GM20431 (cell line): ENCODE results near the gene FBRS.
"Not testable (repeated sequence)": the region's sequence is repeated elsewhere in the genome, so short reads cannot be mapped to it uniquely, and the experiment has no call there.

Experiments
- in situ Hi-C: fragments of 300-500 bp; cut with MseI, MboI; formaldehyde crosslinking; loops from one replicate; pipeline ENCODE4 v1.15.0; 2020; ENCODE audit warnings: low sequenced_read_pairs; ENCODE audit not compliant: unreplicated experiment

Gene FBRS

GRCh38 chr16:30696646-30697045 is 38.4 kb downstream of the FBRS start:
- in situ Hi-C loops = not testable (repeated sequence)

- in situ Hi-C loops = no loop called here
Observed at GRCh38 chr16:30697264-30698138, 39.3 kb downstream of the FBRS start.

DNA sequence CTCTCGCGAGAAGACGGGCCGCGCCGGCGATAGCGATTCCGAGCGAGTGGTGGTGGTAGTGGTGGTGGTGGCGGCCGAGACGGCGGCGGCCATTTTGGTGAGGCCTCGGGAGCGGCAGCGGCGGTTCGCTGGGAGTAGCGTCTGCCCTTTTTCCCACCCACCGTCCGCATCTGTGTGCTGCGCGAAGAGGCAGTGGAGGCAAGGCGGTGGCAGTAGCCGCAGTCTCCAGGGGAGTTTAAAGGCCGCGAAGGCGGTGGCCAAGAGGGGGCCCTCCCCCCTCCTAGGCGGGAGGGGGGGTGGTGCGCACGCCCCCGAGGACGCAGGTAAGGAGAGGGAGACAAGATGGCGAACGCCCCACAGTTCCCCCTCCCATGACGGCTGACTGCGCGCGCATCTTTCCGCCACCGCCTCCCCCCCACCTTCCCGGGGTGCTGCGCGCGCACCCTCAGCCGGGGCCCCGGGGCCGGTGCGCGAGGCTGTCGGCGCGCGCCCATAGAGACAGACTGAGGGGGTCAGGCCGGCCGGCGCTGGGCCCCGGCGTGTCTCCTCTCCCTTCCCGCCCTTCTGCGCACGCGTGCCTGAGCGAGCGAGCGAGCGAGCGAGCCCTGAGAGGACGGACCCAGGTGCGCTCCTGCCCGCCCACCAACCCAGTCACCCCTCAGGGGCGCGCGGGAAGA is 40.0 kb downstream of the FBRS start:
- in situ Hi-C loops = no loop called here

DNA sequence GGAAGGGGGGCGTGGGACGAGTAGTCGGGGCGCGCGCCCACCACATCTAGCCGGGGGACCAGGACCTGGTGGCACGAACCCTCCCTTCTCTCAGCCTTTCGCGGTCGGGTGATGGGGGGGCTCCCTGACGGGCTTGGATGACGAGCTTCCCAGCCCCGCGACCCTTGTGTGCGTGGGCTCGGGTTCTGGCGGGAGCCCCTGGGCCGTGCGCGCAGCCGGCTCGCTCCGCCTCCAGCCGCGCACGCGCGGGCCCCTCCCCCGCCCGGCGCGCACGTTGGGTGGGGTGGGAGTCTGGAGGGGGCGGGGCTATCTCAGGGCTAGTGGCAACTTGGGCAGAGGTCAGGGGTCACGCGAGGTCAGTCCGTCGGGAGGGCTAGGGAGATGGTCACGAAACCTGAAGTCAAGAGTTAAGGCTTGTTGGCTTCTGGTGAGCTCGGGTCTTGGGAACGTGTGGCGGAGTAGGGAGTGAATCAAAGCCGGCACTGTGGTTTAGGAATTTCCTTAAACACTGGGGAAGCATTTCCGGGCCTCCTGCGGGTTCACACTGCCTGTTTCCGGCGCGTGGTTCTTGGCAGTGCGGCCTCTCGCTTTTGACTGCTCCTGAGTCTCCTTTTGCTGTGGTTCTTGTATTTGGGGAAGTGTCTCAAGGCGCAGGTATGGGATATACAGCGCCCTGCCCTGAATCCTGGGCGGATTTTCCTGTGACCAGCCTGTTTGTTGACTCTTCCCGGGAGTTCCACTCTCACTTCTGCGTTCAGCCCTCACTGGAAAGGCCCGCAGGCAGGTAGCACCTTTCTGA is 40.8 kb downstream of the FBRS start, which contains the start of gene SRCAP:
Gene SRCAP (plus strand): TSS at position 356 of the 799 bp plus-strand sequence. CDS start 1,654 bp downstream, outside the sequence.
- in situ Hi-C loops = no loop called here

DNA sequence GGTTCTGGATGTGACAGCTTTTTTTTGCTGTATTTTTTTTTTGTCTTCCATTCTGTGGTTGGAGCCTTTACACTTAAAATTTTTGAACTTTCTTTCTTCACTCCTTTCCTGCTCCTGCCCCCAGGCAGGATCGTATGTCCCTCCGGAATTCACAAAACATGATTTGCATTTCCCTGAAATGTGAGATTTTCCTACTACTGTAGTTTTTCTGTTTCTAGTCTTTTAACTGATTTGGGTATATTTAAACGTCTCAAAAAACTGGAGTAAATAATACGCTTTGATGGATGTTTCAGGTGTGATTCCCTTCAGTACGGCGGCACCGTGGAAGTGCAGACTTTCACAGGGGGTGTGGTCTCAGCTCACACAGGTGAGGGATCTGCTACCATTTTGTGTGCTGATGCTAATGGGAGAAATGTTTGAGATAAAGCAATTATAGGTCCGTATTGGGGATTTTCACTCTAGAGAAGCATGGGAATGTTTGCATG is 41.4 kb downstream of the FBRS start:
- in situ Hi-C loops = no loop called here

DNA sequence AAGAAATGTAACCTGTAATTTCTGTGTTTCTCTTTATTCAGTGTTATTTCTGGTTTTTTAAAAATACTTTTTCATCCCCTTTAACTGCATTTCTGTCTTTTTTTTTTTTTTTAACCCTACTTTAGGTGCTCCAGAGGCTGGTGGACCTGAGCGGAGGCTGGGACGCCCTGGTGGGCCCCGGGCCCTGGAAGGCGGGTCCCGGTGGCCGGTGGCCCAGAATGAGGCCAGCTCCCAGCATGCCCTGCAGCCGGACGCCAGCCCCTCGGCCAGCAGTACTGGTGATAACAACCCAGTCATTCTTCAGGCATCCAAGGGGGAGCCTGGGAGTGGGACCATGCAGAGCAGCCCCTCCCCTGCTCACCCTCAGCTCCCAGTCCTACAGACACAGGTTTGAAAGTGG is 42.3 kb downstream of the FBRS start:
- in situ Hi-C loops = no loop called here

DNA sequence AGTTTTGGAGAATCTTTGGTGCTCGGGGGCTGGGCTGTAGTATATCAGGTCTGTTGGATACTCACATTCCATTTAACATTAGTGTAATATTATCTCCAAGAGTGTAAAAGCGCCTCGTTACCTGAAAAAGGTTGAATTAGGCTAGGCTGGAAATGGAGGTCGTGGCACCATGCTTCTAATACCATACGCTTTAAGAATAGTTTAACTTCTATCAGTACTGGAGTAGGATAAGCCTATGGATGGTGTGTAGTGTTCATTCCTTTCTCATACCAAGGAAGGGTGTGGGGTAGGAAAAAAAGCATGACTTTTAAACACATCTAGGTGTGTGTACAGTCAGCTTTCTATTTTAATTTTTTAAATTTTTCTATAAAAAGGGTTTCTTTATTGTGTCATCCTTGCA is 42.7 kb downstream of the FBRS start:
- in situ Hi-C loops = no loop called here

DNA sequence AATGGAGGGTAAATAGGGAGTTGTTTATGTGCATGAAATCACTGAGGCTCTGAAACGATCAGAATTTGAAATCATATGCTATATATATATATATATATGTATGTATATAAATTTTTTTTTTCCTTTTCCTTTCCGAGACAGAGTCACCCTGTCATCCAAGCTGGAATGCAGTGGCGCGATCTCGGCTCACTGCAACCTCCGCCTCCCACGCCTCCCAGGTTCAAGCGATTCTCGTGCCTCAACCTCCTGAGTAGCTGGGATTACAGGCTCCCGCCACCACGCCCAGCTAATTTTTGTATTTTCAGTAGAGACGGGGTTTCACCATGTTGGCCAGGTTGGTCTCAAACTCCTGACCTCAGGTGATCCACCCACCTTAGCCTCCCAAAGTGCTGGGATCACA is 44.8 kb downstream of the FBRS start:
- in situ Hi-C loops = not testable (repeated sequence)

GRCh38 chr16:30703971-30704370 is 45.7 kb downstream of the FBRS start:
- in situ Hi-C loops = no loop called here

DNA sequence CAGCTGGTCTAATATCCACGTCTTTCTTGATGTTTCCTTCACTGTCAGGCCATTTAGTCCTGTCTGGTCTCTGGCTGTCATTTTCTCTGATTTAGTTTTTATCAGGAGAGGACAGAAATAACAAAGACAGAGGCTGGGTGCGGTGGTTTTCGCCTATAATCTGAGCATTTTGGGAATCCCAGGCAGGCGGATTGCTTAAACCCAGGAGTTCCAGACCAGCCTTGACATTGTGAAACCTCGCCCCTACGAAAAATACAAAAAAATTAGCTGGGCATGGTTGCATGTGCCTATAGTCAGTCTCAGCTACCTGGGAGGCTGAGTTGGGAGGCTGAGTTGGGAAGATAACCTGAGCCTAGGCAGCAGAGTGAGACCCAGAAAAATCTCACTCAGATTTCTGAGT is 47.8 kb downstream of the FBRS start:
- in situ Hi-C loops = no loop called here

DNA sequence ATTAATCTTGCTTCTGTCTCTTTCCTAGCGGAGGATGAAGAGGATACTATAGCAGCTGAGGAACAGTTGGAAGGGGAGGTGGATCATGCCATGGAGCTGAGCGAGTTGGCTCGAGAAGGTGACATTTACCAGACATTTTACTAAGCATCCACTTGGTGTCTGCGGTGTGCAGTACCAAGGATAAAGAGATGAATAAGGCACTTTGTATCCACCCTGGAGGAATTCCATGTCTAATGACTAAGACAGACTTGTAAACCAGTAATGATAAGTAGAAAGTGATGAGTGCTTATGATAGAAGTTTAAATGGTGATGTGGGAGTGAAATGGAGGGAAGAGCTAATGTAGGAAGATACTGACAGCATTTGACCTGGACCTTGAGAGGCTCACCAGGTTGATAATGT is 52.7 kb downstream of the FBRS start:
- in situ Hi-C loops = no loop called here

- in situ Hi-C loops = no loop called here
Observed at GRCh38 chr16:30711712-30712111, 53.5 kb downstream of the FBRS start.

GRCh38 chr16:30715750-30716445 is 57.7 kb downstream of the FBRS start:
- in situ Hi-C loops = no loop called here

DNA sequence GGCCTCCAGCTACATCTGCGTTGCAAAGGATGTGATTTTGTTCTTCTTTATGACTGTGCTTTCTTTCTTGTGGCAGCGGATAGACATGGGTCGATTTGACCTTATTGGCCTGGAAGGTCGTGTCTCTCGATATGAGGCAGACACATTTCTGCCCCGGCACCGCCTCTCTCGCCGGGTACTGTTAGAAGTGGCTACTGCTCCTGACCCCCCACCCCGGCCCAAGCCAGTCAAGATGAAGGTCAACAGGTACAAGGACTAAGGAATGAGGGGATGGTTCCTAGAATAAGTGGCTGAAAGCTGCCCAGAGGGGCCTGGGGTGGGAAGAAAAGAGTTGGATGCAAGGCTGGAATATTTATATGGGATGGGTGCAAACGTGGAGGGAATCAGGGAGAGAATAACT is 61.9 kb downstream of the FBRS start:
- in situ Hi-C loops = no loop called here
